HepG2 (cell line): ENCODE measurements around the gene TRPV4. TPM values are rescaled to one million over a fixed set of nuclear protein-coding genes. Genes with fewer than 3 reads are reported as not detected.
A peak's percentile ranks its signal among the peaks of the same experiment; 100 is the strongest.

ENCODE experiments used
- ATF1 ChIP-seq: IDR thresholded peaks from 2 replicates; pipeline ENCODE4 v1.6.1; 2016; ENCODE audit warnings: mild to moderate bottlenecking, control low read depth
- BCL6 ChIP-seq: IDR thresholded peaks from 2 replicates; pipeline ENCODE4 v1.6.1; 2016; ENCODE audit warnings: missing genetic modification reagents, missing compliant biosample characterization
- CBFB ChIP-seq: sonication (generic); formaldehyde crosslinking; IDR thresholded peaks from 2 replicates; pipeline ENCODE4 v1.4.0; 2020; ENCODE audit warnings: missing genetic modification reagents
- FOXA1 ChIP-seq, 2 experiments: fragments of 450-650 bp in 1 of 2; sonication (generic) in 1 of 2; formaldehyde crosslinking in 1 of 2; IDR thresholded peaks; 2 replicates each; pipeline versions ENCODE4 v1.4.0 to v1.6.1; 2016 to 2020; ENCODE audit warnings: missing genetic modification reagents in 1 of 2
- HOXA7 ChIP-seq: sonication (generic); formaldehyde crosslinking; IDR thresholded peaks from 2 replicates; pipeline ENCODE4 v1.8.1; 2022; ENCODE audit warnings: mild to moderate bottlenecking, missing genetic modification reagents, moderate library complexity
- KDM2A ChIP-seq: sonication (generic); formaldehyde crosslinking; IDR thresholded peaks from 2 replicates; pipeline ENCODE4 v1.4.0; 2020; ENCODE audit warnings: low read depth, missing genetic modification reagents, borderline replicate concordance
- MEIS2 ChIP-seq: sonication (generic); formaldehyde crosslinking; IDR thresholded peaks from 2 replicates; pipeline ENCODE4 v1.9.0; 2021; ENCODE audit warnings: mild to moderate bottlenecking, missing genetic modification reagents
- REXO4 ChIP-seq: sonication (generic); formaldehyde crosslinking; IDR thresholded peaks from 2 replicates; pipeline ENCODE4 v1.8.0; 2022; ENCODE audit warnings: missing genetic modification reagents, mild to moderate bottlenecking, borderline replicate concordance
- ZNF251 ChIP-seq: sonication (generic); formaldehyde crosslinking; IDR thresholded peaks from 2 replicates; pipeline ENCODE4 v1.9.0; 2021; ENCODE audit warnings: mild to moderate bottlenecking, missing genetic modification reagents
- ZNF343 ChIP-seq: sonication (generic); formaldehyde crosslinking; IDR thresholded peaks from 2 replicates; pipeline ENCODE4 v1.4.0; 2020; ENCODE audit warnings: mild to moderate bottlenecking, missing genetic modification reagents
- ZNF616 ChIP-seq: sonication (generic); formaldehyde crosslinking; IDR thresholded peaks from 2 replicates; pipeline ENCODE4 v1.5.0; 2020; ENCODE audit warnings: low read depth, mild to moderate bottlenecking, missing genetic modification reagents
- ZNF703 ChIP-seq: sonication (generic); formaldehyde crosslinking; IDR thresholded peaks from 2 replicates; pipeline ENCODE4 v1.5.1; 2020; ENCODE audit warnings: missing genetic modification reagents, mild to moderate bottlenecking, moderate library complexity, borderline replicate concordance
- ZNF737 ChIP-seq: sonication (generic); formaldehyde crosslinking; IDR thresholded peaks from 2 replicates; pipeline ENCODE4 v1.5.0; 2020; ENCODE audit warnings: missing genetic modification reagents, mild to moderate bottlenecking, borderline replicate concordance
- ZNF777 ChIP-seq: sonication (generic); formaldehyde crosslinking; IDR thresholded peaks from 2 replicates; pipeline ENCODE4 v1.4.0; 2020; ENCODE audit warnings: missing genetic modification reagents
- polyA plus RNA-seq, 8 experiments: library from polyadenylated mRNA; depleted of rRNA in 3 of 8; stranded (reverse) in 7 of 8; unstranded in 1 of 8; fragments of >200 nt; fragmentation: Illumina TruSeq in 4 of 8; extraction: Trizol in 4 of 8; gene quantifications; 2 replicates each; pipeline versions ENCODE4 v1.2.1 to v1.2.3, GENCODE V29; 2011 to 2016; ENCODE audit warnings: low read depth in 4 of 8, missing spikeins in 1 of 8, mixed read lengths in 1 of 8; ENCODE audit not compliant: insufficient read depth in 1 of 8
- total RNA-seq, 5 experiments: library from RNA; depleted of rRNA; stranded (reverse); fragments of >200 nt; fragmentation: Illumina TruSeq; extraction: Trizol; gene quantifications; 2 replicates each; pipeline ENCODE4 v1.2.3, GENCODE V29; 2016; ENCODE audit warnings: low read depth in 1 of 5
- TF ChIP-seq, protein P1 (sequence below): sonication (generic); formaldehyde crosslinking; IDR thresholded peaks from 2 replicates; pipeline ENCODE4 v1.5.0; 2020; ENCODE audit warnings: missing genetic modification reagents
- TF ChIP-seq, protein P2 (sequence below): sonication (generic); formaldehyde crosslinking; IDR thresholded peaks from 2 replicates; pipeline ENCODE4 v1.5.0; 2020; ENCODE audit warnings: mild to moderate bottlenecking, missing genetic modification reagents
- TF ChIP-seq, protein P3 (sequence below): sonication (generic); formaldehyde crosslinking; IDR thresholded peaks from 2 replicates; pipeline ENCODE4 v1.9.0; 2021; ENCODE audit warnings: mild to moderate bottlenecking, missing genetic modification reagents
- TF ChIP-seq, protein P4 (sequence below): IDR thresholded peaks from 2 replicates; pipeline ENCODE4 v1.6.1; 2016; ENCODE audit warnings: low read depth, control low read depth

The TRPV4 gene
- total and polyA plus RNA-seq, 2 of the 13 experiments (the other 11 are each of a cell fraction or from before 2014, with no cell fraction given), result 0.66 to 4.7 TPM

DNA sequence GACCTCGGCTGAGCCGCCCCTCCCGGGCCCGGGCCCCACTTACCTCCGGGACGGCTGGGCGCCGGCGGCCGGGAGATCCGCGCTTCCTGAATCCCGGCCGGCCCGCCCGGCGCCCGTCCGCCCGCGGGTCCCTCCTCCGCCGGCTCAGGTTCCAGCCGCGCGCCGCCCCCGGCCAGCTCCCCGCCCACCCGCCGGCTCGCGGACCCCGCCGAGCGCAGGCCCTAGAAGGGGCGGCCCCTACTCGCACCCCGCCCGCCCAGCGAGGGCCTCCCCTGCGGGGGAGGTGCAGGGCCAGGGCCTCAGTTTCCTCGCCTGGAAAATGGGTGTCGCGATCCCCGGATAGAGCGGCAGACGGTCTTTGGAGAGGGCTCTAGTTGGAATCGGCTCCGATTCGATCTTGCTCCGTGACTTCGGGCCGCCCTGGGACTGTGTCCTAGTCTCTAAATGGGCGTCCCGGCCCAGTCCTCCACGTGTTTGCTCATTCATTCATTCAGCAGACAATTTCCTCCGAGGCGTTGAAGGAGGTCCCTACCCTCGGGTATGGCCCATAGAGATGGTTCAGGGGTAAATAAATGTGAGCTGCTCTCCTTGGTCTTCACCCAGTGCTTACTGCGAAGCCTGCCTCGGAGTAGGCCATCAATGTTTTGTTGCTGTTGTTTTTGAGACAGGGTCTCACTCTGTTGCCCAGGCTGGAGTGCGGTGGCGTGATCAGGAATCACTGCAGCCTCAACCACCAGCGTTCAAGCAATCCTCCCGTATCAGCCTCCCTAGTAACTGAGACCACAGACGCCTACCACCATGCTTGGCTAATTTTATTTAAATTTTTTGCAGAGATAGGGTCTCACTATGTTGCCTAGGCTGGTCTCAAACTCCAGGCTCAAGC is at the start of gene TRPV4 (continued):
- TF ChIP-seq ZNF777 (CRISPR knock-in tag) (peak; percentile 68; the same call in 1 of the 2 replicates), ZNF343 (CRISPR knock-in tag) (no peak), ZNF737 (CRISPR knock-in tag) (no peak), FOXA1 (IDR thresholded peaks at IDR 0.05) (no peak), FOXA1 (CRISPR knock-in tag; IDR thresholded peaks at IDR 0.05) (no peak), ZNF703 (CRISPR knock-in tag) (no peak), REXO4 (CRISPR knock-in tag) (no peak), ZNF616 (CRISPR knock-in tag) (no peak), ZNF251 (CRISPR knock-in tag) (no peak), HOXA7 (CRISPR knock-in tag) (no peak), CBFB (CRISPR knock-in tag) (no peak), ATF1 (CRISPR knock-in tag) (no peak), BCL6 (CRISPR knock-in tag) (no peak), MEIS2 (CRISPR knock-in tag) (no peak), KDM2A (CRISPR knock-in tag) (no peak)
- TF ChIP-seq, protein P1, sequence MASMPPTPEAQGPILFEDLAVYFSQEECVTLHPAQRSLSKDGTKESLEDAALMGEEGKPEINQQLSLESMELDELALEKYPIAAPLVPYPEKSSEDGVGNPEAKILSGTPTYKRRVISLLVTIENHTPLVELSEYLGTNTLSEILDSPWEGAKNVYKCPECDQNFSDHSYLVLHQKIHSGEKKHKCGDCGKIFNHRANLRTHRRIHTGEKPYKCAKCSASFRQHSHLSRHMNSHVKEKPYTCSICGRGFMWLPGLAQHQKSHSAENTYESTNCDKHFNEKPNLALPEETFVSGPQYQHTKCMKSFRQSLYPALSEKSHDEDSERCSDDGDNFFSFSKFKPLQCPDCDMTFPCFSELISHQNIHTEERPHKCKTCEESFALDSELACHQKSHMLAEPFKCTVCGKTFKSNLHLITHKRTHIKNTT, result no peak
- TF ChIP-seq, protein P2, sequence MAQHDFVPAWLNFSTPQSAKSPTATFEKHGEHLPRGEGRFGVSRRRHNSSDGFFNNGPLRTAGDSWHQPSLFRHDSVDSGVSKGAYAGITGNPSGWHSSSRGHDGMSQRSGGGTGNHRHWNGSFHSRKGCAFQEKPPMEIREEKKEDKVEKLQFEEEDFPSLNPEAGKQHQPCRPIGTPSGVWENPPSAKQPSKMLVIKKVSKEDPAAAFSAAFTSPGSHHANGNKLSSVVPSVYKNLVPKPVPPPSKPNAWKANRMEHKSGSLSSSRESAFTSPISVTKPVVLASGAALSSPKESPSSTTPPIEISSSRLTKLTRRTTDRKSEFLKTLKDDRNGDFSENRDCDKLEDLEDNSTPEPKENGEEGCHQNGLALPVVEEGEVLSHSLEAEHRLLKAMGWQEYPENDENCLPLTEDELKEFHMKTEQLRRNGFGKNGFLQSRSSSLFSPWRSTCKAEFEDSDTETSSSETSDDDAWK (CRISPR knock-in tag), result no peak
- TF ChIP-seq, protein P3, sequence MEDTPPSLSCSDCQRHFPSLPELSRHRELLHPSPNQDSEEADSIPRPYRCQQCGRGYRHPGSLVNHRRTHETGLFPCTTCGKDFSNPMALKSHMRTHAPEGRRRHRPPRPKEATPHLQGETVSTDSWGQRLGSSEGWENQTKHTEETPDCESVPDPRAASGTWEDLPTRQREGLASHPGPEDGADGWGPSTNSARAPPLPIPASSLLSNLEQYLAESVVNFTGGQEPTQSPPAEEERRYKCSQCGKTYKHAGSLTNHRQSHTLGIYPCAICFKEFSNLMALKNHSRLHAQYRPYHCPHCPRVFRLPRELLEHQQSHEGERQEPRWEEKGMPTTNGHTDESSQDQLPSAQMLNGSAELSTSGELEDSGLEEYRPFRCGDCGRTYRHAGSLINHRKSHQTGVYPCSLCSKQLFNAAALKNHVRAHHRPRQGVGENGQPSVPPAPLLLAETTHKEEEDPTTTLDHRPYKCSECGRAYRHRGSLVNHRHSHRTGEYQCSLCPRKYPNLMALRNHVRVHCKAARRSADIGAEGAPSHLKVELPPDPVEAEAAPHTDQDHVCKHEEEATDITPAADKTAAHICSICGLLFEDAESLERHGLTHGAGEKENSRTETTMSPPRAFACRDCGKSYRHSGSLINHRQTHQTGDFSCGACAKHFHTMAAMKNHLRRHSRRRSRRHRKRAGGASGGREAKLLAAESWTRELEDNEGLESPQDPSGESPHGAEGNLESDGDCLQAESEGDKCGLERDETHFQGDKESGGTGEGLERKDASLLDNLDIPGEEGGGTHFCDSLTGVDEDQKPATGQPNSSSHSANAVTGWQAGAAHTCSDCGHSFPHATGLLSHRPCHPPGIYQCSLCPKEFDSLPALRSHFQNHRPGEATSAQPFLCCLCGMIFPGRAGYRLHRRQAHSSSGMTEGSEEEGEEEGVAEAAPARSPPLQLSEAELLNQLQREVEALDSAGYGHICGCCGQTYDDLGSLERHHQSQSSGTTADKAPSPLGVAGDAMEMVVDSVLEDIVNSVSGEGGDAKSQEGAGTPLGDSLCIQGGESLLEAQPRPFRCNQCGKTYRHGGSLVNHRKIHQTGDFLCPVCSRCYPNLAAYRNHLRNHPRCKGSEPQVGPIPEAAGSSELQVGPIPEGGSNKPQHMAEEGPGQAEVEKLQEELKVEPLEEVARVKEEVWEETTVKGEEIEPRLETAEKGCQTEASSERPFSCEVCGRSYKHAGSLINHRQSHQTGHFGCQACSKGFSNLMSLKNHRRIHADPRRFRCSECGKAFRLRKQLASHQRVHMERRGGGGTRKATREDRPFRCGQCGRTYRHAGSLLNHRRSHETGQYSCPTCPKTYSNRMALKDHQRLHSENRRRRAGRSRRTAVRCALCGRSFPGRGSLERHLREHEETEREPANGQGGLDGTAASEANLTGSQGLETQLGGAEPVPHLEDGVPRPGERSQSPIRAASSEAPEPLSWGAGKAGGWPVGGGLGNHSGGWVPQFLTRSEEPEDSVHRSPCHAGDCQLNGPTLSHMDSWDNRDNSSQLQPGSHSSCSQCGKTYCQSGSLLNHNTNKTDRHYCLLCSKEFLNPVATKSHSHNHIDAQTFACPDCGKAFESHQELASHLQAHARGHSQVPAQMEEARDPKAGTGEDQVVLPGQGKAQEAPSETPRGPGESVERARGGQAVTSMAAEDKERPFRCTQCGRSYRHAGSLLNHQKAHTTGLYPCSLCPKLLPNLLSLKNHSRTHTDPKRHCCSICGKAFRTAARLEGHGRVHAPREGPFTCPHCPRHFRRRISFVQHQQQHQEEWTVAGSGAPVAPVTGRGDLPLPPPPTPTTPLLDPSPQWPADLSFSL, result no peak
- TF ChIP-seq, protein P4, sequence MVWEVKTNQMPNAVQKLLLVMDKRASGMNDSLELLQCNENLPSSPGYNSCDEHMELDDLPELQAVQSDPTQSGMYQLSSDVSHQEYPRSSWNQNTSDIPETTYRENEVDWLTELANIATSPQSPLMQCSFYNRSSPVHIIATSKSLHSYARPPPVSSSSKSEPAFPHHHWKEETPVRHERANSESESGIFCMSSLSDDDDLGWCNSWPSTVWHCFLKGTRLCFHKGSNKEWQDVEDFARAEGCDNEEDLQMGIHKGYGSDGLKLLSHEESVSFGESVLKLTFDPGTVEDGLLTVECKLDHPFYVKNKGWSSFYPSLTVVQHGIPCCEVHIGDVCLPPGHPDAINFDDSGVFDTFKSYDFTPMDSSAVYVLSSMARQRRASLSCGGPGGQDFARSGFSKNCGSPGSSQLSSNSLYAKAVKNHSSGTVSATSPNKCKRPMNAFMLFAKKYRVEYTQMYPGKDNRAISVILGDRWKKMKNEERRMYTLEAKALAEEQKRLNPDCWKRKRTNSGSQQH (CRISPR knock-in tag), result no peak
